Keratinocyte (primary cell): ENCODE measurements around the gene FXYD6. TPM values are rescaled to one million over a fixed set of nuclear protein-coding genes. Genes with fewer than 3 reads are reported as not detected.

Experiments used
- DNase-seq: peaks from one replicate; pipeline ENCODE4 v3.0.0-alpha.2; 2011; ENCODE audit warnings: low read depth, missing footprints, low spot score
- FAIRE-seq: peaks from 2 replicates; lab custom pipeline; 2011; peaks lifted over from hg19 to GRCh38; lab: Jason Lieb, UNC
- H2AFZ ChIP-seq: 2 replicates; pipeline ENCODE4 v1.6.0; 2012; ENCODE audit warnings: low read length, control low read depth, inconsistent platforms; ENCODE audit not compliant: control insufficient read depth
- H3K27ac ChIP-seq: 2 replicates; pipeline ENCODE4 v1.5.1; 2011; ENCODE audit warnings: low read length; ENCODE audit not compliant: control insufficient read depth, insufficient read depth
- H3K27me3 ChIP-seq: 3 replicates; pipeline ENCODE4 v1.6.0; 2011; ENCODE audit warnings: low read length; ENCODE audit not compliant: control insufficient read depth, insufficient read depth; ENCODE audit errors: extremely low read depth
- H3K36me3 ChIP-seq, 2 experiments: 2 replicates in 1 of 2; 3 replicates in 1 of 2; pipeline ENCODE4 v1.5.1; 2011; ENCODE audit warnings: low read length in 2 of 2, mild to moderate bottlenecking in 1 of 2; ENCODE audit not compliant: control insufficient read depth in 2 of 2, insufficient read depth in 2 of 2; ENCODE audit errors: extremely low read depth in 1 of 2
- H3K4me1 ChIP-seq: 3 replicates; pipeline ENCODE4 v1.5.1; 2011; ENCODE audit warnings: low read length; ENCODE audit not compliant: control insufficient read depth, insufficient read depth; ENCODE audit errors: extremely low read depth
- H3K4me2 ChIP-seq: 3 replicates; pipeline ENCODE4 v1.6.0; 2011; ENCODE audit warnings: low read depth, low read length; ENCODE audit not compliant: control insufficient read depth, insufficient read depth; ENCODE audit errors: extremely low read depth
- H3K4me3 ChIP-seq, 3 experiments: fragments of 200-600 bp in 1 of 3; sonication (generic) in 1 of 3; 2 replicates in 2 of 3; 3 replicates in 1 of 3; pipeline ENCODE4 v1.5.1; 2011 to 2016; ENCODE audit warnings: low read length in 3 of 3, mild to moderate bottlenecking in 3 of 3, control low read depth in 2 of 3, inconsistent platforms in 1 of 3, low read depth in 1 of 3, mixed read lengths in 1 of 3, mixed run types in 1 of 3, moderate library complexity in 1 of 3; ENCODE audit not compliant: control insufficient read depth in 2 of 3, insufficient read depth in 2 of 3; ENCODE audit errors: extremely low read depth in 1 of 3
- H3K79me2 ChIP-seq: 2 replicates; pipeline ENCODE4 v1.6.0; 2012; ENCODE audit warnings: low read length; ENCODE audit not compliant: control insufficient read depth, insufficient read depth
- H3K9ac ChIP-seq: 3 replicates; pipeline ENCODE4 v1.6.0; 2011; ENCODE audit warnings: low read length; ENCODE audit not compliant: control insufficient read depth, insufficient read depth; ENCODE audit errors: extremely low read depth
- H3K9me1 ChIP-seq: 3 replicates; pipeline ENCODE4 v1.6.0; 2011; ENCODE audit warnings: low read length; ENCODE audit not compliant: control insufficient read depth, insufficient read depth; ENCODE audit errors: extremely low read depth
- H3K9me3 ChIP-seq: 2 replicates; pipeline ENCODE4 v1.5.1; 2012; ENCODE audit warnings: low read depth, low read length; ENCODE audit not compliant: control insufficient read depth
- H4K20me1 ChIP-seq: 3 replicates; pipeline ENCODE4 v1.6.0; 2011; ENCODE audit warnings: low read length; ENCODE audit not compliant: control insufficient read depth, insufficient read depth; ENCODE audit errors: extremely low read depth
- CTCF ChIP-seq, 3 experiments: IDR thresholded peaks in 1 of 3; conservative IDR thresholded peaks in 1 of 3; optimal IDR thresholded peaks in 1 of 3; 2 replicates in 2 of 3; 3 replicates in 1 of 3; pipeline versions ENCODE3 to v1.5.1; 2011; ENCODE audit warnings: low read length in 3 of 3, mild to moderate bottlenecking in 3 of 3, moderate library complexity in 2 of 3, control low read depth in 1 of 3, inconsistent platforms in 1 of 3; ENCODE audit not compliant: insufficient read depth in 2 of 3; ENCODE audit errors: extremely low read depth in 1 of 3
- EZH2 ChIP-seq: IDR thresholded peaks from one replicate; pipeline ENCODE4 v1.6.1; 2012; ENCODE audit warnings: inconsistent platforms, mild to moderate bottlenecking, low read length, moderate library complexity
- dilution Hi-C: fragments of 300-500 bp; cut with MboI; formaldehyde crosslinking; loops from one replicate; pipeline ENCODE4 v1.7.0; 2020; ENCODE audit warnings: low sequenced_read_pairs; ENCODE audit not compliant: extremely low pct_ligation_motif_present
- polyA plus RNA-seq, 5 experiments: library from polyadenylated mRNA; depleted of rRNA in 3 of 5; stranded (reverse) in 3 of 5; stranded (forward) in 1 of 5; unstranded in 1 of 5; fragments of >200 nt; gene quantifications; 1 replicate in 1 of 5; 2 replicates in 3 of 5; 3 replicates in 1 of 5; pipeline versions ENCODE4 v1.2.1 to v1.2.3, GENCODE V29; 2011 to 2012; ENCODE audit warnings: missing spikeins in 2 of 5, low read depth in 1 of 5, low replicate concordance in 1 of 5

Gene FXYD6
- polyA plus RNA-seq, 1 donor (not counting 4 experiments of a cell fraction or from before 2014, with no cell fraction given), result not detected

- FAIRE-seq (no peak), DNase-seq (no peak)
- Histone ChIP-seq H3K79me2 (no peaks in the 10 kb centered on the region), H3K27ac (no peak overlapping the region), H3K27me3 (peaks cover 22% of the 10 kb centered on the region), H3K4me1 (peaks cover 5% of the 10 kb centered on the region), H3K9me1 (no peaks in the 10 kb centered on the region), H3K4me3 (no peak overlapping the region), H3K36me3 (no peaks in the 10 kb centered on the region), H3K9ac (no peak overlapping the region), H2AFZ (no peak overlapping the region), H3K4me2 (no peak overlapping the region), H3K9me3 (no peaks in the 10 kb centered on the region), H4K20me1 (no peaks in the 10 kb centered on the region)
- TF ChIP-seq EZH2, result no peak
- TF ChIP-seq CTCF (optimal IDR thresholded peaks at IDR 0.05 in 1 of 3, IDR thresholded peaks at IDR 0.05 in 1 of 3, conservative IDR thresholded peaks at IDR 0.05 in 1 of 3; ENCODE audit: extremely low read depth in 1 of 3, insufficient read depth in 2 of 3, low read length in 3 of 3), result no peak
- dilution Hi-C loops, result no loop called here
Observed at GRCh38 chr11:117885777-117886176, 9.3 kb upstream of the FXYD6 start.

- no peaks in the 10 kb centered on the region for H3K9me3 ChIP-seq
- H3K36me3 ChIP-seq, result no peaks in the 10 kb centered on the region
- peaks cover 5% of the 10 kb centered on the region for H3K4me1 ChIP-seq
- H4K20me1 ChIP-seq, result no peaks in the 10 kb centered on the region
- dilution Hi-C loops, result no loop called here
- H3K9ac ChIP-seq, result no peak overlapping the region
- peaks cover 24% of the 10 kb centered on the region for H3K27me3 ChIP-seq
- DNase-seq, result no peak
- H2AFZ ChIP-seq, result no peak overlapping the region
- H3K9me1 ChIP-seq, result no peaks in the 10 kb centered on the region
- no peaks in the 10 kb centered on the region for H3K79me2 ChIP-seq
- no peak for TF ChIP-seq EZH2
- no peak for TF ChIP-seq CTCF (optimal IDR thresholded peaks at IDR 0.05 in 1 of 3, IDR thresholded peaks at IDR 0.05 in 1 of 3, conservative IDR thresholded peaks at IDR 0.05 in 1 of 3; ENCODE audit: extremely low read depth in 1 of 3, insufficient read depth in 2 of 3, low read length in 3 of 3)
- no peak overlapping the region for H3K27ac ChIP-seq
- no peak for FAIRE-seq
- no peak overlapping the region for H3K4me2 ChIP-seq
- H3K4me3 ChIP-seq, result no peak overlapping the region
Observed at GRCh38 chr11:117884994-117885393, 8.5 kb upstream of the FXYD6 start.
